HepG2 (cell line): ENCODE results near the gene NUF2. TPM values are rescaled to one million over a fixed set of nuclear protein-coding genes. Genes with fewer than 3 reads are reported as not detected.

ENCODE experiments used
- ASH2L ChIP-seq: fragments of 300-600, 200-600 bp; sonication (generic); IDR thresholded peaks from 2 replicates; pipeline ENCODE4 v1.7.0; 2017; ENCODE audit warnings: low read depth, mild to moderate bottlenecking, moderate library complexity, mixed read lengths, low read length; ENCODE audit not compliant: insufficient read length
- FOXA1 ChIP-seq, 2 experiments: fragments of 450-650 bp in 1 of 2; sonication (generic) in 1 of 2; formaldehyde crosslinking in 1 of 2; IDR thresholded peaks; 2 replicates each; pipeline versions ENCODE4 v1.4.0 to v1.6.1; 2016 to 2020; ENCODE audit warnings: missing genetic modification reagents in 1 of 2
- HNF4A ChIP-seq: sonication (generic); formaldehyde crosslinking; IDR thresholded peaks from 2 replicates; pipeline ENCODE4 v1.4.0; 2020; ENCODE audit warnings: missing genetic modification reagents
- KAT2B ChIP-seq: fragments of 150-350 bp; IDR thresholded peaks from 2 replicates; pipeline ENCODE4 v1.6.1; 2014; ENCODE audit warnings: low read depth, low read length, borderline replicate concordance
- MTF1 ChIP-seq: sonication (generic); formaldehyde crosslinking; IDR thresholded peaks from 2 replicates; pipeline ENCODE4 v1.5.0; 2020; ENCODE audit warnings: missing genetic modification reagents
- SRY ChIP-seq: sonication (generic); formaldehyde crosslinking; IDR thresholded peaks from 2 replicates; pipeline ENCODE4 v1.8.0; 2022; ENCODE audit warnings: mild to moderate bottlenecking, missing genetic modification reagents
- SSRP1 ChIP-seq: IDR thresholded peaks from 2 replicates; pipeline ENCODE4 v1.6.1; 2016; ENCODE audit warnings: control low read depth
- ZNF274 ChIP-seq: sonication (generic); formaldehyde crosslinking; IDR thresholded peaks from 2 replicates; pipeline ENCODE4 v1.5.1; 2020; ENCODE audit warnings: mild to moderate bottlenecking, missing genetic modification reagents
- ZSCAN12 ChIP-seq: sonication (generic); formaldehyde crosslinking; IDR thresholded peaks from 2 replicates; pipeline ENCODE4 v1.9.0; 2021; ENCODE audit warnings: mild to moderate bottlenecking, missing genetic modification reagents
- polyA plus RNA-seq, 8 experiments: library from polyadenylated mRNA; depleted of rRNA in 3 of 8; stranded (reverse) in 7 of 8; unstranded in 1 of 8; fragments of >200 nt; fragmentation: Illumina TruSeq in 4 of 8; extraction: Trizol in 4 of 8; gene quantifications; 2 replicates each; pipeline versions ENCODE4 v1.2.1 to v1.2.3, GENCODE V29; 2011 to 2016; ENCODE audit warnings: low read depth in 4 of 8, missing spikeins in 1 of 8, mixed read lengths in 1 of 8; ENCODE audit not compliant: insufficient read depth in 1 of 8
- total RNA-seq, 5 experiments: library from RNA; depleted of rRNA; stranded (reverse); fragments of >200 nt; fragmentation: Illumina TruSeq; extraction: Trizol; gene quantifications; 2 replicates each; pipeline ENCODE4 v1.2.3, GENCODE V29; 2016; ENCODE audit warnings: low read depth in 1 of 5
- TF ChIP-seq, protein P1 (sequence below): sonication (generic); formaldehyde crosslinking; IDR thresholded peaks from 2 replicates; pipeline ENCODE4 v1.5.1; 2020; ENCODE audit warnings: mild to moderate bottlenecking, missing genetic modification reagents, borderline replicate concordance
- TF ChIP-seq, protein P2 (sequence below): sonication (generic); formaldehyde crosslinking; IDR thresholded peaks from 2 replicates; pipeline ENCODE4 v1.8.0; 2022; ENCODE audit warnings: missing genetic modification reagents, mild to moderate bottlenecking, inconsistent platforms, borderline replicate concordance
- TF ChIP-seq, protein P3 (sequence below): sonication (generic); formaldehyde crosslinking; IDR thresholded peaks from 2 replicates; pipeline ENCODE4 v1.9.0; 2022; ENCODE audit warnings: low read depth, missing genetic modification reagents
- TF ChIP-seq, protein P4 (sequence below): sonication (generic); formaldehyde crosslinking; IDR thresholded peaks from 2 replicates; pipeline ENCODE4 v1.4.0; 2020; ENCODE audit warnings: missing genetic modification reagents, borderline replicate concordance
- TF ChIP-seq, protein P5 (sequence below): IDR thresholded peaks from 2 replicates; pipeline ENCODE4 v1.6.1; 2016

NUF2 gene
- total and polyA plus RNA-seq, 2 of the 13 experiments (the other 11 are each of a cell fraction or from before 2014, with no cell fraction given): 26.0 to 39.4 TPM

DNA sequence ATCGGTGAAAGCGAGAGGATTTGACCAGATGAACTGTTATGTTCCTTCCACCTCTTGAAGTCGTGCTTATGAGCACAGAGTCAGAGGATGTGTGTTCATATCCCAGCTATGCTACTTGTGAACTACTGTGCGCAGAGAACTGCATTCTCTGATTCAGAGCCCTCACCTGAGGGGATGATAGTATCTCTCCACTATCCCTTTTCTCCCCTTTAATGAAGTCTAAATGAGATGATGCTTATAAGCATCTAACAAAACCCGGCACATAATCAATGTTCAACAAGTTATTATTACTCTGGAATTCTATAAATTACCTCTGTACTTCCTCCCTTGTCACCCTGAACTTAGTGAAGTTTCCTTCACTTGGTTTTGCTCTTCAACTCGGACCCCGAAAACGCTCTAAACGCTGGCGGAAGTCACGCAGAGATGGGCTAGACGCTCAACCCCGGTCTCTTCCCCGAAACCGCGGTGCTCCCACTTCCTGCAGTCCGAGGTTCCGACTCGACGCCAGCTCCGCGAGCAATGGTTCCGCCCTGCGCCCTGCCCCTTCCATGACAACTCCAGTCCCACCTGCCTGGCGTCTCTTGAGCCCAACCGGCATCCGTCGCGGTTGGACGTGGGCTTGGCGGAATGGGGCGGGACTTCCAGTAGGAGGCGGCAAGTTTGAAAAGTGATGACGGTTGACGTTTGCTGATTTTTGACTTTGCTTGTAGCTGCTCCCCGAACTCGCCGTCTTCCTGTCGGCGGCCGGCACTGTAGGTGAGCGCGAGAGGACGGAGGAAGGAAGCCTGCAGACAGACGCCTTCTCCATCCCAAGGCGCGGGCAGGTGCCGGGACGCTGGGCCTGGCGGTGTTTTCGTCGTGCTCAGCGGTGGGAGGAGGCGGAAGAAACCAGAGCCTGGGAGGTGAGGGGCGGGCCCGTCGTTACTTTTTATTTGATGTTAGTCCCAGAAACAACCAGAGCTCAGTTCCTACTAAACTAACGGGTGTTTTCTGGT is at the start of gene NUF2 (continued):
- peak; percentile 95 for TF ChIP-seq ZNF274 (CRISPR knock-in tag)
- TF ChIP-seq SSRP1 (CRISPR knock-in tag): peak; percentile 97
- TF ChIP-seq, protein P1, sequence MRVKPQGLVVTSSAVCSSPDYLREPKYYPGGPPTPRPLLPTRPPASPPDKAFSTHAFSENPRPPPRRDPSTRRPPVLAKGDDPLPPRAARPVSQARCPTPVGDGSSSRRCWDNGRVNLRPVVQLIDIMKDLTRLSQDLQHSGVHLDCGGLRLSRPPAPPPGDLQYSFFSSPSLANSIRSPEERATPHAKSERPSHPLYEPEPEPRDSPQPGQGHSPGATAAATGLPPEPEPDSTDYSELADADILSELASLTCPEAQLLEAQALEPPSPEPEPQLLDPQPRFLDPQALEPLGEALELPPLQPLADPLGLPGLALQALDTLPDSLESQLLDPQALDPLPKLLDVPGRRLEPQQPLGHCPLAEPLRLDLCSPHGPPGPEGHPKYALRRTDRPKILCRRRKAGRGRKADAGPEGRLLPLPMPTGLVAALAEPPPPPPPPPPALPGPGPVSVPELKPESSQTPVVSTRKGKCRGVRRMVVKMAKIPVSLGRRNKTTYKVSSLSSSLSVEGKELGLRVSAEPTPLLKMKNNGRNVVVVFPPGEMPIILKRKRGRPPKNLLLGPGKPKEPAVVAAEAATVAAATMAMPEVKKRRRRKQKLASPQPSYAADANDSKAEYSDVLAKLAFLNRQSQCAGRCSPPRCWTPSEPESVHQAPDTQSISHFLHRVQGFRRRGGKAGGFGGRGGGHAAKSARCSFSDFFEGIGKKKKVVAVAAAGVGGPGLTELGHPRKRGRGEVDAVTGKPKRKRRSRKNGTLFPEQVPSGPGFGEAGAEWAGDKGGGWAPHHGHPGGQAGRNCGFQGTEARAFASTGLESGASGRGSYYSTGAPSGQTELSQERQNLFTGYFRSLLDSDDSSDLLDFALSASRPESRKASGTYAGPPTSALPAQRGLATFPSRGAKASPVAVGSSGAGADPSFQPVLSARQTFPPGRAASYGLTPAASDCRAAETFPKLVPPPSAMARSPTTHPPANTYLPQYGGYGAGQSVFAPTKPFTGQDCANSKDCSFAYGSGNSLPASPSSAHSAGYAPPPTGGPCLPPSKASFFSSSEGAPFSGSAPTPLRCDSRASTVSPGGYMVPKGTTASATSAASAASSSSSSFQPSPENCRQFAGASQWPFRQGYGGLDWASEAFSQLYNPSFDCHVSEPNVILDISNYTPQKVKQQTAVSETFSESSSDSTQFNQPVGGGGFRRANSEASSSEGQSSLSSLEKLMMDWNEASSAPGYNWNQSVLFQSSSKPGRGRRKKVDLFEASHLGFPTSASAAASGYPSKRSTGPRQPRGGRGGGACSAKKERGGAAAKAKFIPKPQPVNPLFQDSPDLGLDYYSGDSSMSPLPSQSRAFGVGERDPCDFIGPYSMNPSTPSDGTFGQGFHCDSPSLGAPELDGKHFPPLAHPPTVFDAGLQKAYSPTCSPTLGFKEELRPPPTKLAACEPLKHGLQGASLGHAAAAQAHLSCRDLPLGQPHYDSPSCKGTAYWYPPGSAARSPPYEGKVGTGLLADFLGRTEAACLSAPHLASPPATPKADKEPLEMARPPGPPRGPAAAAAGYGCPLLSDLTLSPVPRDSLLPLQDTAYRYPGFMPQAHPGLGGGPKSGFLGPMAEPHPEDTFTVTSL: peak; percentile 92
- TF ChIP-seq, protein P2, sequence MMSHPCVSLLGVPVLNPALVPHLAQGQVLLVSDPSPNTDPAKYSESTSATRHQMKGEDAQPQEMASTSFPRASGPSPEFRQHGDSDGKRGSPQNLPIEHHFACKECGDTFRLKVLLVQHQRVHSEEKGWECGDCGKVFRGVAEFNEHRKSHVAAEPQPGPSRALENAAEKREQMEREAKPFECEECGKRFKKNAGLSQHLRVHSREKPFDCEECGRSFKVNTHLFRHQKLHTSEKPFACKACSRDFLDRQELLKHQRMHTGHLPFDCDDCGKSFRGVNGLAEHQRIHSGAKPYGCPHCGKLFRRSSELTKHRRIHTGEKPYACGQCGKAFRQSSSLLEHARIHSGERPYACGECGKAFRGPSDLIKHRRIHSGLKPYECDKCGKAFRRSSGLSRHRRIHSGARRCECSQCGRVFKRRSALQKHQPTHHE (CRISPR knock-in tag): peak; percentile 89; the same call in 1 of the 2 replicates
- peak; percentile 99 for TF ChIP-seq ASH2L
- TF ChIP-seq MTF1 (CRISPR knock-in tag): peak; percentile 66; the same call in 1 of the 2 replicates
- no peak for TF ChIP-seq ZSCAN12
- TF ChIP-seq HNF4A: peak; percentile 57
- TF ChIP-seq KAT2B: no peak
- TF ChIP-seq, protein P3, sequence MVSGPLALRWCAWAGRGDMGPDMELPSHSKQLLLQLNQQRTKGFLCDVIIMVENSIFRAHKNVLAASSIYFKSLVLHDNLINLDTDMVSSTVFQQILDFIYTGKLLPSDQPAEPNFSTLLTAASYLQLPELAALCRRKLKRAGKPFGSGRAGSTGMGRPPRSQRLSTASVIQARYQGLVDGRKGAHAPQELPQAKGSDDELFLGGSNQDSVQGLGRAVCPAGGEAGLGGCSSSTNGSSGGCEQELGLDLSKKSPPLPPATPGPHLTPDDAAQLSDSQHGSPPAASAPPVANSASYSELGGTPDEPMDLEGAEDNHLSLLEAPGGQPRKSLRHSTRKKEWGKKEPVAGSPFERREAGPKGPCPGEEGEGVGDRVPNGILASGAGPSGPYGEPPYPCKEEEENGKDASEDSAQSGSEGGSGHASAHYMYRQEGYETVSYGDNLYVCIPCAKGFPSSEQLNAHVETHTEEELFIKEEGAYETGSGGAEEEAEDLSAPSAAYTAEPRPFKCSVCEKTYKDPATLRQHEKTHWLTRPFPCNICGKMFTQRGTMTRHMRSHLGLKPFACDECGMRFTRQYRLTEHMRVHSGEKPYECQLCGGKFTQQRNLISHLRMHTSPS: no peak
- no peak for TF ChIP-seq FOXA1 (IDR thresholded peaks at IDR 0.05)
- TF ChIP-seq FOXA1 (CRISPR knock-in tag; IDR thresholded peaks at IDR 0.05): peak; percentile 69
- TF ChIP-seq, protein P4, sequence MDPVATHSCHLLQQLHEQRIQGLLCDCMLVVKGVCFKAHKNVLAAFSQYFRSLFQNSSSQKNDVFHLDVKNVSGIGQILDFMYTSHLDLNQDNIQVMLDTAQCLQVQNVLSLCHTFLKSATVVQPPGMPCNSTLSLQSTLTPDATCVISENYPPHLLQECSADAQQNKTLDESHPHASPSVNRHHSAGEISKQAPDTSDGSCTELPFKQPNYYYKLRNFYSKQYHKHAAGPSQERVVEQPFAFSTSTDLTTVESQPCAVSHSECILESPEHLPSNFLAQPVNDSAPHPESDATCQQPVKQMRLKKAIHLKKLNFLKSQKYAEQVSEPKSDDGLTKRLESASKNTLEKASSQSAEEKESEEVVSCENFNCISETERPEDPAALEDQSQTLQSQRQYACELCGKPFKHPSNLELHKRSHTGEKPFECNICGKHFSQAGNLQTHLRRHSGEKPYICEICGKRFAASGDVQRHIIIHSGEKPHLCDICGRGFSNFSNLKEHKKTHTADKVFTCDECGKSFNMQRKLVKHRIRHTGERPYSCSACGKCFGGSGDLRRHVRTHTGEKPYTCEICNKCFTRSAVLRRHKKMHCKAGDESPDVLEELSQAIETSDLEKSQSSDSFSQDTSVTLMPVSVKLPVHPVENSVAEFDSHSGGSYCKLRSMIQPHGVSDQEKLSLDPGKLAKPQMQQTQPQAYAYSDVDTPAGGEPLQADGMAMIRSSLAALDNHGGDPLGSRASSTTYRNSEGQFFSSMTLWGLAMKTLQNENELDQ (CRISPR knock-in tag): peak; percentile 95
- TF ChIP-seq SRY (CRISPR knock-in tag): peak; percentile 93
- TF ChIP-seq, protein P5, sequence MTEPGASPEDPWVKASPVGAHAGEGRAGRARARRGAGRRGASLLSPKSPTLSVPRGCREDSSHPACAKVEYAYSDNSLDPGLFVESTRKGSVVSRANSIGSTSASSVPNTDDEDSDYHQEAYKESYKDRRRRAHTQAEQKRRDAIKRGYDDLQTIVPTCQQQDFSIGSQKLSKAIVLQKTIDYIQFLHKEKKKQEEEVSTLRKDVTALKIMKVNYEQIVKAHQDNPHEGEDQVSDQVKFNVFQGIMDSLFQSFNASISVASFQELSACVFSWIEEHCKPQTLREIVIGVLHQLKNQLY (CRISPR knock-in tag): peak; percentile 70
